Left lung (tissue), 10 donors: ENCODE measurements around the gene CDHR1. TPM values are rescaled to one million over a fixed set of nuclear protein-coding genes. Genes with fewer than 3 reads are reported as not detected.

Experiments
- ATAC-seq: fragments of 200-7000 bp; cut with Tn5 transposase; one replicate; pipeline ENCODE4 v1.9.1; 2020; ENCODE audit warnings: moderate library complexity
- DNase-seq, 4 donors: peaks; one replicate each; pipeline ENCODE4 v3.0.0-alpha.2; 2013 to 2020
- H3K27ac ChIP-seq, 2 donors: fragments of 200-600 bp; sonication (generic) in 1 of 2; one replicate each; pipeline versions ENCODE4 v1.5.0 to v1.8.0; 2020 to 2021
- H3K27me3 ChIP-seq, 2 donors: fragments of 200-600 bp; sonication (generic) in 1 of 2; one replicate each; pipeline versions ENCODE4 v1.5.0 to v1.8.0; 2020 to 2021
- H3K36me3 ChIP-seq, 2 donors: fragments of 200-600 bp; sonication (generic) in 1 of 2; one replicate each; pipeline versions ENCODE4 v1.5.0 to v1.8.0; 2020 to 2021
- H3K4me1 ChIP-seq, 2 donors: fragments of 200-600 bp; one replicate each; pipeline ENCODE4 v1.8.0; 2021
- H3K4me3 ChIP-seq, 2 donors: fragments of 200-600 bp; sonication (generic) in 1 of 2; one replicate each; pipeline versions ENCODE4 v1.5.0 to v1.8.0; 2020 to 2021; ENCODE audit warnings: mild to moderate bottlenecking in 1 of 2
- H3K9me3 ChIP-seq, 2 donors: fragments of 200-600 bp; sonication (generic) in 1 of 2; one replicate each; pipeline versions ENCODE4 v1.5.0 to v1.8.0; 2020 to 2021
- CTCF ChIP-seq, 2 donors: fragments of 200-600 bp; sonication (generic) in 1 of 2; IDR thresholded peaks; one replicate each; pipeline versions ENCODE4 v1.5.0 to v1.8.0; 2021; ENCODE audit warnings: antibody characterized with exemption in 2 of 2
- intact Hi-C, 2 donors: fragments of 100-400 bp; cut with DNase I; formaldehyde crosslinking; loops; one replicate each; pipeline versions ENCODE4 v1.11.2 to v1.14.2; 2022
- polyA plus RNA-seq, 6 donors: library from polyadenylated mRNA; unstranded; fragments of 120-200 nt; gene quantifications; one replicate each; pipeline ENCODE4 v1.2.1, GENCODE V29; 2013; ENCODE audit not compliant: insufficient read length in 6 of 6
- total RNA-seq, 2 donors: library from RNA; stranded (reverse); fragmentation: NEBNext Ultra II Directional; extraction: Animal tissue kit (Norgen Biotek cat#: 25700); gene quantifications; one replicate each; pipeline ENCODE4 v1.2.1, GENCODE V29; 2021
- donor health status: DM: no; HTN: yes; CAD: no.
- donor health status: DM: no; HTN: no; CAD: no.

Gene CDHR1
- total and polyA plus RNA-seq, 8 donors, result 0.10 to 0.94 (median 0.31) TPM

- Histone ChIP-seq H3K9me3 (no peaks in the 10 kb centered on the region), H3K4me3 (no peak overlapping the region), H3K27ac (no peak overlapping the region), H3K36me3 (no peaks in the 10 kb centered on the region), H3K27me3 (peaks cover 0 to 2% of the 10 kb centered on the region in 2 donors), H3K4me1 (no peaks in the 10 kb centered on the region)
- TF ChIP-seq CTCF (IDR thresholded peaks at IDR 0.05), result no peak
- intact Hi-C loops, result no loop called here
- ATAC-seq (no peak), DNase-seq (no peak)
These were observed 36.0 kb downstream of the CDHR1 start for GRCh38 chr10:84230359-84230758.

GRCh38 chr10:84232376-84232775, 38.0 kb downstream of the CDHR1 start:
- Histone ChIP-seq H3K36me3 (no peaks in the 10 kb centered on the region), H3K4me1 (no peaks in the 10 kb centered on the region), H3K9me3 (no peaks in the 10 kb centered on the region), H3K27me3 (peaks cover 0 to 19% of the 10 kb centered on the region in 2 donors), H3K4me3 (no peak overlapping the region), H3K27ac (no peak overlapping the region)
- DNase-seq (no peak), ATAC-seq (no peak)
- TF ChIP-seq CTCF (IDR thresholded peaks at IDR 0.05), result no peak
- intact Hi-C loops, result no loop called here

- no peaks in the 10 kb centered on the region for H3K36me3 ChIP-seq
- TF ChIP-seq CTCF (IDR thresholded peaks at IDR 0.05), result no peak
- no peak for DNase-seq
- H3K9me3 ChIP-seq, result no peaks in the 10 kb centered on the region
- ATAC-seq, result no peak
- no peak overlapping the region for H3K4me3 ChIP-seq
- peaks cover 0 to 29% of the 10 kb centered on the region in 2 donors for H3K27me3 ChIP-seq
- no peaks in the 10 kb centered on the region for H3K4me1 ChIP-seq
- H3K27ac ChIP-seq, result no peak overlapping the region
- intact Hi-C loops, result no loop called here
These were observed 39.6 kb downstream of the CDHR1 start for GRCh38 chr10:84233940-84234339.

- intact Hi-C loops, result no loop called here
- no peak overlapping the region for H3K4me3 ChIP-seq
- no peak overlapping the region for H3K27ac ChIP-seq
- DNase-seq (no peak), ATAC-seq (no peak)
- no peaks in the 10 kb centered on the region for H3K4me1 ChIP-seq
- no peaks in the 10 kb centered on the region for H3K36me3 ChIP-seq
- no peaks in the 10 kb centered on the region for H3K9me3 ChIP-seq
- H3K27me3 ChIP-seq, result peaks cover 0 to 29% of the 10 kb centered on the region in 2 donors
- TF ChIP-seq CTCF (IDR thresholded peaks at IDR 0.05), result no peak
These were observed 40.1 kb downstream of the CDHR1 start for GRCh38 chr10:84234479-84234878.

- H3K9me3 ChIP-seq, result no peaks in the 10 kb centered on the region
- no peaks in the 10 kb centered on the region for H3K4me1 ChIP-seq
- TF ChIP-seq CTCF (IDR thresholded peaks at IDR 0.05), result no peak
- ATAC-seq (no peak), DNase-seq (no peak)
- intact Hi-C loops, result no loop called here
- H3K27ac ChIP-seq, result no peak overlapping the region
- peaks cover 0 to 29% of the 10 kb centered on the region in 2 donors for H3K27me3 ChIP-seq
- no peaks in the 10 kb centered on the region for H3K36me3 ChIP-seq
- no peak overlapping the region for H3K4me3 ChIP-seq
These were observed 40.8 kb downstream of the CDHR1 start for GRCh38 chr10:84235096-84235495.
